ENCODE measurements around the gene CRABP1. TPM values are rescaled to one million over a fixed set of nuclear protein-coding genes. Genes with fewer than 3 reads are reported as not detected.
A peak's percentile ranks its signal among the peaks of the same experiment; 100 is the strongest.

The CRABP1 gene
- total RNA-seq, 1 experiment from 2014 or later, result not detected

DNA sequence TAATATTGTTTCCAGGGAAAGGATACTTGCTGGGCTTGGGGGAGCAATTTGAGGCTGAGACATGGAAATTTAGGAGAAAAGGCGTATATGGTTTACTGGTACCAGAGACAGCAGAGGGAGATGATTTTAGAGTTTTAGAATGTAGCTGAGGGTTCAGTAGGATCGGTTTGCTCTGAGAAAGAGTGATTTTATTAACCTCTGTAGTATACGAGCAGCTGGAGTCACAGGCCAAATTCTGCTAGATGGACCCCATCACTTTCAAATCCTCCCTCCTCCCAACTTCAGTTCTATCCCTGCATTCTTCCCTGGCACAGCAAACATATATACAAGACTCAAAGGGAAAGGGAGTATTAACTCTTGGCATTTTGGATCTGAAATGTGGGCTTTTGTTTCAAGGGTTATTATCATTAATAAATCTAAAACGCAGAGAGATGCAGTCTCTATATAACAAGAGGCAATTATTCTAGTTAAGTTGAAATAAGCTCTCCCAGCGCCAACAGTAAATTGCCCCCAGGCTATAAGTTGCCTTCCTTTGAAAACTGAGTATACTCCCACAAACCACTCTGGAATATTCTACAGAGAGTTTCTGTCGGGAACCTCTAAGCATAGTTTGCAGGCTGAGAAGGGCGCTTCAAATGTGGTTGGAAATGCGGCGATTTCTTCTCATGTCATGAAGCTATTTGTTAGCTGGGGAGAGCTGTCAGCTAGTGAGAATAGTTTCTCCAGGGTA lies 5.4 kb downstream of the CRABP1 start:
- Histone ChIP-seq H4K20me1 (ENCODE audit: insufficient read depth, low read depth, low read length) (no peaks in the 10 kb centered on the region), H2AFZ (ENCODE audit: low read length) (no peak overlapping the region), H3K9me2 (replicated peaks; ENCODE audit: insufficient read depth, low read length) (no peaks in the 10 kb centered on the region), H3K79me2 (ENCODE audit: low read length) (no peaks in the 10 kb centered on the region), H3K27ac (ENCODE audit: low read length) (no peak overlapping the region), H3K9ac (ENCODE audit: low read length) (no peak overlapping the region), H3K4me2 (ENCODE audit: low read depth, low read length, poor library complexity, severe bottlenecking) (no peak overlapping the region), H3K4me3 (ENCODE audit: low read length) (no peak overlapping the region), H3K9me3 (ENCODE audit: low read length) (no peaks in the 10 kb centered on the region), H3K27me3 (ENCODE audit: low read length) (no peaks in the 10 kb centered on the region), H3K4me1 (ENCODE audit: low read length) (no peaks in the 10 kb centered on the region), H3K36me3 (ENCODE audit: insufficient read depth, low read length) (no peaks in the 10 kb centered on the region)
- DNase-seq, result no peak

DNA sequence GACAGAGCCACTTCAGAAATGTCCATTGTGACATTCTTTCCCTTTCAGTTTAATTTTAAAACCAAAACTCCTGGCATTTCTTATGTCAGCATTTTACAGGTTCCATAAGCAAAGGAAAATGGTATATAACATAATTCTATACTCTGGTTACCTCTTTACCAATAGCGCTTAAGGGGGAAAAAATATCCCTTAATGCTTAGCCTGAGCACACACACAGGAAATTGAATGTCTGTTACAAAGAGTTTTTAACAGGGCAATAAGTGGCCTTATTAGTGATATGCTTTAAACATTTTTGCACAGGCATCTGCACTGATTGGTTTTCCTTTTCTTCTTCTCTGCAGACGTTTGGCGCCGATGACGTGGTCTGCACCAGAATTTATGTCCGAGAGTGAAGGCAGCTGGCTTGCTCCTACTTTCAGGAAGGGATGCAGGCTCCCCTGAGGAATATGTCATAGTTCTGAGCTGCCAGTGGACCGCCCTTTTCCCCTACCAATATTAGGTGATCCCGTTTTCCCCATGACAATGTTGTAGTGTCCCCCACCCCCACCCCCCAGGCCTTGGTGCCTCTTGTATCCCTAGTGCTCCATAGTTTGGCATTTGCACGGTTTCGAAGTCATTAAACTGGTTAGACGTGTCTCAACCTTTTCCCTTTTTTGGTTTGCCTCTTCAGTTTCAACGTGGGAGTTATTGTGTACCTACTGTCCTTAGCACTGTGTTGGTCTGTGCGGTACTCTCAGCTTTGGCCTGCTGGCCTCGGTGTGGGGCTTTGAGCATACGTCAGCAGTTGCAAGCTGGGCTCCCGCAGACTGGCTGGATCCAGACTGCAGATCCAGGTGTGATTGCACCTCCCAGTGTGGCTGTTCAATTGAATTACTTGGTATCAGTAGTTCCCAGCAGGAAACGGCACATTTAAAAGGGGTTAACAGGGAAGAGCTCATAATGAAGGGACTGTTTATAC lies 7.7 kb downstream of the CRABP1 start:
- H3K4me2 ChIP-seq (ENCODE audit: low read depth, low read length, poor library complexity, severe bottlenecking), result no peak overlapping the region
- H2AFZ ChIP-seq (ENCODE audit: low read length), result no peak overlapping the region
- H3K4me1 ChIP-seq (ENCODE audit: low read length), result peaks cover under 1% of the 10 kb centered on the region; the same call in 1 of the 2 replicates
- no peaks in the 10 kb centered on the region for H4K20me1 ChIP-seq (ENCODE audit: insufficient read depth, low read depth, low read length)
- no peak overlapping the region for H3K4me3 ChIP-seq (ENCODE audit: low read length)
- no peak overlapping the region for H3K9ac ChIP-seq (ENCODE audit: low read length)
- no peak for DNase-seq
- H3K27ac ChIP-seq (ENCODE audit: low read length), result no peak overlapping the region
- no peaks in the 10 kb centered on the region for H3K9me3 ChIP-seq (ENCODE audit: low read length)
- H3K27me3 ChIP-seq (ENCODE audit: low read length), result no peaks in the 10 kb centered on the region
- no peaks in the 10 kb centered on the region for H3K9me2 ChIP-seq (replicated peaks; ENCODE audit: insufficient read depth, low read length)
- no peaks in the 10 kb centered on the region for H3K79me2 ChIP-seq (ENCODE audit: low read length)
- no peaks in the 10 kb centered on the region for H3K36me3 ChIP-seq (ENCODE audit: insufficient read depth, low read length)

DNA sequence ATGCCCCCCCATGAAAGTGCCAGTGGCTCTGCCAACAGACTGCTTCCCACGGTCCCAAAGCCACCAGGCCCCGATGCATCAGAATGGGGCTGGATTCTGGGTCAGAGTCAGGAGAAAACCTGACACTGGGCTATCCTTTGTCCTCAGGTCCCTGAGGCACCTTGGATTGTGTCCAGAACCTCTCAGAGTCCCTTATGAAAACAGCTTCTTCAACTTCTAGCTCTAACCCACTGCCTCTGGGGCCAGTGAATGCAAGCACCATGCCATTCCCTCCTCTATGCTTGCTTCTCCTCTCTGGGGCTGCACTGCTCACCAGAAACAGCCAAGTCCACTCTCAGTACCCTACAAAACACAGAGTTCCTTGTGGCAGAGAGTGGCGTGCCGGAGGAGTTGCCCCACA lies 9.9 kb downstream of the CRABP1 start:
- Histone ChIP-seq H2AFZ (ENCODE audit: low read length) (no peak overlapping the region), H3K4me2 (ENCODE audit: low read depth, low read length, poor library complexity, severe bottlenecking) (no peak overlapping the region), H3K27me3 (ENCODE audit: low read length) (no peaks in the 10 kb centered on the region), H4K20me1 (ENCODE audit: insufficient read depth, low read depth, low read length) (no peaks in the 10 kb centered on the region), H3K9me2 (replicated peaks; ENCODE audit: insufficient read depth, low read length) (no peaks in the 10 kb centered on the region), H3K4me3 (ENCODE audit: low read length) (no peak overlapping the region), H3K79me2 (ENCODE audit: low read length) (no peaks in the 10 kb centered on the region), H3K4me1 (ENCODE audit: low read length) (peaks cover 6% of the 10 kb centered on the region; the same call in 1 of the 2 replicates), H3K27ac (ENCODE audit: low read length) (no peak overlapping the region), H3K9me3 (ENCODE audit: low read length) (no peaks in the 10 kb centered on the region), H3K9ac (ENCODE audit: low read length) (no peak overlapping the region), H3K36me3 (ENCODE audit: insufficient read depth, low read length) (no peaks in the 10 kb centered on the region)
- no peak for DNase-seq

DNA sequence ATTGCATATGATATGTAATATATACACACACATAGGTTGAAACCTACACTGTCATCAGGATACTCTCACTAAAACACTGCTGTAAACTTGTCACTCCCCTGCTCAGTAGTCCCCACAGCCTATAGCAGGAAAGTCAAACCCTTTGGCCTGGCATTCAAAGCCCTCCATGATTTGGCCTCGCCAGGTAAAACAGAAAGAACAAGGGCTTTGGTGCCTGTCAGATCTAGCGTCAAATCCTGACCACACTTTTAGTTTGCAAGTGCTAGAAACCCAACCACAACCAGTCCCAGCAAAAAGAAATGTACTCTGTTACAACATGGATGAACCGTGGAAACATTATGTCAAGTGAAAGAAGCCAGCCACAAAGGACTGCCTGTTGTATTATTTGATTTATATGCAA lies 11.4 kb downstream of the CRABP1 start:
- no peak overlapping the region for H3K4me3 ChIP-seq (ENCODE audit: low read length)
- H3K4me2 ChIP-seq (ENCODE audit: low read depth, low read length, poor library complexity, severe bottlenecking), result no peak overlapping the region
- no peaks in the 10 kb centered on the region for H3K9me2 ChIP-seq (replicated peaks; ENCODE audit: insufficient read depth, low read length)
- H3K36me3 ChIP-seq (ENCODE audit: insufficient read depth, low read length), result no peaks in the 10 kb centered on the region
- no peak overlapping the region for H3K27ac ChIP-seq (ENCODE audit: low read length)
- no peak for DNase-seq
- H3K9ac ChIP-seq (ENCODE audit: low read length), result no peak overlapping the region
- no peaks in the 10 kb centered on the region for H3K9me3 ChIP-seq (ENCODE audit: low read length)
- H2AFZ ChIP-seq (ENCODE audit: low read length), result 0 out of 2 replicates have a peak overlapping the region, but pooled peaks have one; percentile 37
- no peaks in the 10 kb centered on the region for H4K20me1 ChIP-seq (ENCODE audit: insufficient read depth, low read depth, low read length)
- peaks cover 6% of the 10 kb centered on the region; the same call in 1 of the 2 replicates for H3K4me1 ChIP-seq (ENCODE audit: low read length)
- no peaks in the 10 kb centered on the region for H3K27me3 ChIP-seq (ENCODE audit: low read length)
- no peaks in the 10 kb centered on the region for H3K79me2 ChIP-seq (ENCODE audit: low read length)

DNA sequence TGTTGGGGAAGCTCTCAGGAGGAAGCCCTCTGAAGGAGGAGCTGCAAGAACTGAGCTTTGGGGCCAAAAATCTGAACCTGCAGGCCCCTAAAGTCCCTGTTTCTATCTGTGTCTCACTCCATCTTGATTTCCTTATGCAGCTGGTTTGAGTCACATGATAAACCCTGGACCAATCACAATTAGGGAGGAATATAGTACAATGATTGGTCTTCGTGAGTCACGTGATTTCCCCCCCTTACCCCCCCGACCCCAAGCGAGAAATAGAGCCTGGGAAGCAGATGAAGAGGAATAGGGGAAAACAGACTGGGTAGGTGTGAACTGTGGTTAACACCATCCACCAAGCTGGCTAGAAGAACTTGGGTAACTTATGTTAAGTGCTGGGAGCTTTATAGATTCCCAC lies 12.9 kb downstream of the CRABP1 start:
- H3K4me2 ChIP-seq (ENCODE audit: low read depth, low read length, poor library complexity, severe bottlenecking), result peak overlapping the region; percentile 23
- no peaks in the 10 kb centered on the region for H3K9me3 ChIP-seq (ENCODE audit: low read length)
- H3K36me3 ChIP-seq (ENCODE audit: insufficient read depth, low read length), result no peaks in the 10 kb centered on the region
- H2AFZ ChIP-seq (ENCODE audit: low read length), result no peak overlapping the region; the same call in 1 of the 2 replicates
- H3K4me3 ChIP-seq (ENCODE audit: low read length), result no peak overlapping the region
- no peaks in the 10 kb centered on the region for H3K27me3 ChIP-seq (ENCODE audit: low read length)
- no peak overlapping the region for H3K9ac ChIP-seq (ENCODE audit: low read length)
- peak; percentile 75 for DNase-seq
- no peak overlapping the region for H3K27ac ChIP-seq (ENCODE audit: low read length)
- no peaks in the 10 kb centered on the region for H3K9me2 ChIP-seq (replicated peaks; ENCODE audit: insufficient read depth, low read length)
- no peaks in the 10 kb centered on the region for H4K20me1 ChIP-seq (ENCODE audit: insufficient read depth, low read depth, low read length)
- H3K4me1 ChIP-seq (ENCODE audit: low read length), result peaks cover 6% of the 10 kb centered on the region; the same call in 1 of the 2 replicates
- no peaks in the 10 kb centered on the region for H3K79me2 ChIP-seq (ENCODE audit: low read length)

DNA sequence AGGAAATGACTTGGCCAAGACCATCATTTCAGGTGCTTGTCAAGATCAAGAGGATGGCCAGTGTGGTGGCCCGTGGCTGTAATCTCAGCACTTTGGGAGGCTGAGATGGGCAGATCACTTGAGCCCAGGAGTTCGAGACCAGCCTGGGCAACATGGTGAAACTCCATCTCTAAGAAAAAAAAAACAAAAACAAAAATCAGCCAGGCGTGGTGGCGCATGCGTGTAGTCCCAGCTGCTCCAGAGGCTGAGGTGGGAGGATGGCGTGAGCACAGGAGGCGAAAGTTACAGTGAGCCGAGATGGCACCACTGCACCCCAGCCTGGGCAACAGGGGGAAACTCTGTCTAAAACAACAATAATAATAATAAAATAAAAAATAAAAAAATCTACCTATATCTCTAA lies 15.0 kb downstream of the CRABP1 start:
- Histone ChIP-seq H3K9me3 (ENCODE audit: low read length) (no peaks in the 10 kb centered on the region), H3K36me3 (ENCODE audit: insufficient read depth, low read length) (no peaks in the 10 kb centered on the region), H3K27me3 (ENCODE audit: low read length) (no peaks in the 10 kb centered on the region; the same call in 1 of the 2 replicates), H4K20me1 (ENCODE audit: insufficient read depth, low read depth, low read length) (no peaks in the 10 kb centered on the region), H3K4me3 (ENCODE audit: low read length) (no peak overlapping the region), H3K4me2 (ENCODE audit: low read depth, low read length, poor library complexity, severe bottlenecking) (no peak overlapping the region), H2AFZ (ENCODE audit: low read length) (no peak overlapping the region), H3K79me2 (ENCODE audit: low read length) (no peaks in the 10 kb centered on the region), H3K4me1 (ENCODE audit: low read length) (peaks cover 6% of the 10 kb centered on the region; the same call in 1 of the 2 replicates), H3K27ac (ENCODE audit: low read length) (no peak overlapping the region), H3K9me2 (replicated peaks; ENCODE audit: insufficient read depth, low read length) (no peaks in the 10 kb centered on the region), H3K9ac (ENCODE audit: low read length) (no peak overlapping the region)
- DNase-seq, result peak; percentile 17

DNA sequence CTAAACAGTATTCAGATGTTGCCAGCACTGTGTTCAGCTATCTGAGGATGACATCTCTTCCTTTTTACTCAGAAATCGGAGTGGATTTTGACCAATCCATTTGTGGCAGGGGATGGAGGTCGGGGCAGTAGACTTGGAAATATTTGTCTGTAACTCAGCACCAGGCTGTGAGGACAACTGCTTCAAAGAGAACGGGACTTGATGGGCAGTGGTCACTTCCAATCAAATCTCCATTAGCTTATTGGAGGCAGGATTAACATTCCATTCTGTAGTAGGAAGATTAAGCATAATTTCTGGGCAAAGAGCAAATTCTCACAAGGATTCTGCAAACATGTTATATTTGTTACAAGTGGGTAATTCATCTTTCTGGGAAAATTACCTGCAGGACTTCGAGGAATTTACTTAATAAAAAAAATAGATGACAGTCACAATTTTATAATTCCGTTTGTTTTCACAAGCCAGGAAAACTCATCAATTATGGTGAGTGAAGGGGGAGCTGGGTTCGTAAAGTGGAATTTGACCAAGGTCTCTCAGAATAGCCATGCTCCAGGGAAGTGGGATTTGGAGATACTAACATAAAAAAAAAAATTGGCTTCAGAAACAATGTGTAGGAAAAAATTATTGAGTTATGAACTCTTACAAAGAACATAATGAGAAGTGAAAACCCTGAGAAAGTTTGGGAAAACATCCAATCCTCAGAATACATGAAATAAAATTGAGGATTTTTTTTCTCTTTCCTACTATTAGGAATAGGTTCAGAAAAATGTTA lies 18.1 kb downstream of the CRABP1 start:
- H4K20me1 ChIP-seq (ENCODE audit: insufficient read depth, low read depth, low read length), result no peaks in the 10 kb centered on the region
- no peak overlapping the region for H3K27ac ChIP-seq (ENCODE audit: low read length)
- H3K4me1 ChIP-seq (ENCODE audit: low read length), result peaks cover 5% of the 10 kb centered on the region
- H2AFZ ChIP-seq (ENCODE audit: low read length), result no peak overlapping the region
- H3K9me3 ChIP-seq (ENCODE audit: low read length), result no peaks in the 10 kb centered on the region
- no peak overlapping the region for H3K4me2 ChIP-seq (ENCODE audit: low read depth, low read length, poor library complexity, severe bottlenecking)
- no peak overlapping the region for H3K9ac ChIP-seq (ENCODE audit: low read length)
- H3K4me3 ChIP-seq (ENCODE audit: low read length), result no peak overlapping the region
- no peaks in the 10 kb centered on the region for H3K79me2 ChIP-seq (ENCODE audit: low read length)
- no peaks in the 10 kb centered on the region; the same call in 1 of the 2 replicates for H3K27me3 ChIP-seq (ENCODE audit: low read length)
- no peak for DNase-seq
- no peaks in the 10 kb centered on the region for H3K36me3 ChIP-seq (ENCODE audit: insufficient read depth, low read length)
- H3K9me2 ChIP-seq (replicated peaks; ENCODE audit: insufficient read depth, low read length), result no peaks in the 10 kb centered on the region
